ENCODE measurements around the gene KRT8. TPM values are rescaled to one million over a fixed set of nuclear protein-coding genes. Genes with fewer than 3 reads are reported as not detected.

The KRT8 gene
- total RNA-seq = not detected

DNA sequence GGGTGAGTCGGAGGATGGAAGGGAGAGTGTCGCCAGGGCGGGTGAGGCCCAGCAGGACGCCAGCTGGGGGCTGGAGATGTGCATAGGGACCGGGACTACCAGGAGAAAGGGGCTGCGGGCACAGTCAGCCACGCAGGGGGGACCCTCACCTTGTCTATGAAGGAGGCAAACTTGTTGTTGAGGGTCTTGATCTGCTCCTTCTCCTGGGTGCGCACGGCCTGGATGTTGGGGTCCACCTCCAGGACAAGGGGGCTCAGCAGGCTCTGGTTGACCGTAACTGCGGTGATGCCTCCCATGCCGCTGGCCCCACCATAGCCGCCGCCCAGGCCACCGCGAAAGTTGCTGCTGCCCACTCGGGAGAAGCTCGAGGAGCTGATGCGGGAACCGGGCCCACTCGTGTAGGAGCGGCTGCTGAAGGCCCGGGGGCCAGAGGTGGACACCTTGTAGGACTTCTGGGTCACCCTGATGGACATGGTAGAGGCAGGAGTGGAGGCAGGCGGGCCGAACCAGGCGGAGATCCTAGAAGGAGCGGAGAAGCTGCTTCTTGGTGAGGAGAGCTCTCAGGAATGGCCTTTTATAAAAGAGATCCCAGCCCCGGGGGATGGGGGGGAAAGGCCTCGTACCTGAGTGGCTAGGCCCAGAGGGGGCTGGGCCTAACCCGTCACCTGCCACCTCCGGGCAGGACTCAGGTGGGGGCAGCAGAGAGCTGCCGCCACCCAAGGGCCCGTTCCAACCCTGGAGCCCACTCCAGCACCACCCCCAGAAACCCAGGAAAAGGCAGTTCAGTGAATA, at the start of gene KRT8:
KRT8 (minus strand) TSS at position 568 of the 792 bp plus-strand sequence; CDS start at position 473, 95 bp downstream.

DNA sequence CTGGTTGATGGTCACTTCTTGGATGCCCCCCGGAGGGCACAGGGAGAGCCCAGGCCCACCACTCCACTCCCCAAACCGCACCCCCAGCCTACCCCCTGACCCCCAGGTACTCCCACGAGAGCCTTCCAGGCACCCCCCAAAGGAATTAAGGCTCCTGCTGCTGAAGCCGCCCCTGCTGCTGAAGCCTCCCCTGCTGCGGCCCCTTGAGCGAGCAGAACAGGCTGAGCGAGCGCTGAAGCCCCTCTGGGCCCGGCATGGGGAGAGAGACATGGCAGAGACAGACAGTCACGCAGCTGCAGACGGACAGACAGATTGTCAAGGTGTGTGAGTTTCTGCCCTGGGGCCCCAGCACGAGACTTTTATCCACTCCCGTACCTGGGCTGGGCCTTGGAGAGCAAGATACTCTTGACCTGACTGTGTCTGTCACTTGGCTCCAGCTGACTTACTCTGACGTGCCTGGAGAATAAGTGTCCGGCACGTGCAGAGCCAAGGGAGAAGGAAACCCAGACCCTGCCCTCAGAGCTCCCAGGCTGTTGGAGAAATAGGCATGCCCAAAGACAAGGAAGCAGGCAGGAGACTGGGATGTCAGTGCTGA, 56.1 kb downstream of the KRT8 start, which contains the start of gene KRT78:
KRT78 (minus strand) TSS at position 334 of the 595 bp plus-strand sequence; CDS start at position 270, 64 bp downstream.

Other genes starting within 250 kb of the KRT8 start
- gene KRT1, start 224.7 kb downstream of the KRT8 start, total RNA-seq = 0.31 TPM
- not detected for gene KRT77, start 201.6 kb downstream of the KRT8 start, total RNA-seq
- not detected for gene KRT76, start 127.7 kb downstream of the KRT8 start, total RNA-seq
- not detected for gene KRT3, start 109.0 kb downstream of the KRT8 start, total RNA-seq
- gene KRT4, start 91.0 kb downstream of the KRT8 start, total RNA-seq = not detected
- not detected for gene KRT79, start 70.8 kb downstream of the KRT8 start, total RNA-seq
- gene KRT78, start 56.1 kb downstream of the KRT8 start, total RNA-seq = not detected
- gene KRT18, start 44.0 kb upstream of the KRT8 start, total RNA-seq = 1.3 TPM
- gene EIF4B, start 101.4 kb upstream of the KRT8 start, total RNA-seq = 763 TPM
- 31.6 TPM for gene TNS2, start 145.0 kb upstream of the KRT8 start, total RNA-seq
- 24.1 TPM for gene SPRYD3, start 174.3 kb upstream of the KRT8 start, total RNA-seq
- gene IGFBP6, start 192.6 kb upstream of the KRT8 start, total RNA-seq = 3.8 TPM
- gene SOAT2, start 198.4 kb upstream of the KRT8 start, total RNA-seq = not detected